NCI-H2029 treated with DMSO at 0.1 percent for 48 hours (cell line): ENCODE data around the gene PPIA.
"Not testable (repeated sequence)": the region's sequence is repeated elsewhere in the genome, so short reads cannot be mapped to it uniquely, and the experiment has no call there.

Experiments used
- DNase-seq: peaks from one replicate; lab custom pipeline; 2025; lab: John Stamatoyannopoulos, UW

The PPIA gene

GRCh38 chr7:44764081-44764480 is 32.4 kb upstream of the PPIA start:
- DNase-seq, result no peak

GRCh38 chr7:44764665-44765578 is 31.6 kb upstream of the PPIA start:
- DNase-seq, result no peak

- DNase-seq, result no peak
Observed at GRCh38 chr7:44765579-44766415, 30.7 kb upstream of the PPIA start.

- no peak for DNase-seq
Observed at GRCh38 chr7:44766416-44766801, 30.1 kb upstream of the PPIA start.

GRCh38 chr7:44767134-44767911 is 29.2 kb upstream of the PPIA start:
- no peak for DNase-seq

GRCh38 chr7:44767912-44768627 is 28.4 kb upstream of the PPIA start:
- DNase-seq, result peak; percentile 47

GRCh38 chr7:44768628-44769371 is 27.7 kb upstream of the PPIA start:
- no peak for DNase-seq

- DNase-seq, result no peak
Observed at GRCh38 chr7:44769376-44769775, 27.1 kb upstream of the PPIA start.

- DNase-seq, result peak; percentile 30
Observed at GRCh38 chr7:44769776-44770294, 26.6 kb upstream of the PPIA start.

- no peak for DNase-seq
Observed at GRCh38 chr7:44771358-44771757, 25.1 kb upstream of the PPIA start.

GRCh38 chr7:44772440-44772839 is 24.0 kb upstream of the PPIA start:
- DNase-seq, result no peak

- no peak for DNase-seq
Observed at GRCh38 chr7:44772867-44773266, 23.6 kb upstream of the PPIA start.

GRCh38 chr7:44774486-44774885 is 22.0 kb upstream of the PPIA start:
- DNase-seq, result not testable (repeated sequence)

- DNase-seq, result no peak
Observed at GRCh38 chr7:44775383-44776107, 20.9 kb upstream of the PPIA start.

GRCh38 chr7:44776211-44776610 is 20.3 kb upstream of the PPIA start:
- no peak for DNase-seq

GRCh38 chr7:44782460-44782859 is 14.0 kb upstream of the PPIA start:
- DNase-seq, result no peak

GRCh38 chr7:44783407-44783806 is 13.1 kb upstream of the PPIA start:
- DNase-seq, result no peak

GRCh38 chr7:44784364-44784763 is 12.1 kb upstream of the PPIA start:
- DNase-seq, result no peak

GRCh38 chr7:44785218-44785617 is 11.3 kb upstream of the PPIA start:
- not testable (repeated sequence) for DNase-seq

GRCh38 chr7:44787041-44787440 is 9.4 kb upstream of the PPIA start:
- DNase-seq, result no peak
